ENCODE data around the gene PLCB1.

PLCB1 gene

DNA sequence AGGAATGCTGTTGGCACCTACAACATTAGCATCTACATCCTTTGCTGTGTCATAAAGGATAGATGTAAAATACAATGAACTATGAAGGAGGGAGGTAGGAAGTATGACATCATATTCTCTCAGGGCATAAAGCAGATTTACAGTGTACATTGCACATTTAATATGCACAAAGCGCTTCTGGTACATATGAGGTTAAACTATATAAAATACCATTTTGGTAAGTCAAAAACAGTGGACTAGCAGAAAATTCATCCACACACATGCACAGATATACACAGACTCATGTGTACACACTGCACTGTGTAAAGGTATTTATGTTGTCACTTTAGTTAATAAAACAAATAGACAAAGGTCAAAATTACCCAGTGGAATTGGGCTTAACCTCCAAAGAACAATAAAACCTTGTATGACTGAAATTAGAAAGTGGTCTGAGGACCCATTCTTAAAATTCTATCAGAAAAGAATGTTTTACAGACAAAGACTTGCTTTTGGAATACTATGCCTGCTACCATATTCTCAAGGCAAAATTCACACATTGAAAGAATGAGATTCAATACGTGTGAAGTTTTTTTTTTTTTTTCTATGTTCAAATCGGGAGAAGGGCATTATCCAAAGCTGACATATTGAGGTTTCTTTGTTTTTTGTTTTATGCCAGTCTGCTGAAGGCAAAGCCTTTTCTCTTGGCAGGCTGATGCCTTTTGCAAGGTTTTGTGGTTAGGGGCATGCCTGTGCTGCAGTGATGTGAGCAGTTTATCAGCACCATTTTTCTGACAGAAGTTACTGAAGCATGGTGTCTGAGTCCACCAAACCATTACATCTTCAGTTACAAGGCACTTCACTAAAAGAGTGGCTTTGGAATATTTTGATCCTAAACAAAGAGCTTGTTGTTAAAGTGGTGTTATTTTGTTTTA, 199.0 kb downstream of the PLCB1 start:
- TF ChIP-seq, protein P1, sequence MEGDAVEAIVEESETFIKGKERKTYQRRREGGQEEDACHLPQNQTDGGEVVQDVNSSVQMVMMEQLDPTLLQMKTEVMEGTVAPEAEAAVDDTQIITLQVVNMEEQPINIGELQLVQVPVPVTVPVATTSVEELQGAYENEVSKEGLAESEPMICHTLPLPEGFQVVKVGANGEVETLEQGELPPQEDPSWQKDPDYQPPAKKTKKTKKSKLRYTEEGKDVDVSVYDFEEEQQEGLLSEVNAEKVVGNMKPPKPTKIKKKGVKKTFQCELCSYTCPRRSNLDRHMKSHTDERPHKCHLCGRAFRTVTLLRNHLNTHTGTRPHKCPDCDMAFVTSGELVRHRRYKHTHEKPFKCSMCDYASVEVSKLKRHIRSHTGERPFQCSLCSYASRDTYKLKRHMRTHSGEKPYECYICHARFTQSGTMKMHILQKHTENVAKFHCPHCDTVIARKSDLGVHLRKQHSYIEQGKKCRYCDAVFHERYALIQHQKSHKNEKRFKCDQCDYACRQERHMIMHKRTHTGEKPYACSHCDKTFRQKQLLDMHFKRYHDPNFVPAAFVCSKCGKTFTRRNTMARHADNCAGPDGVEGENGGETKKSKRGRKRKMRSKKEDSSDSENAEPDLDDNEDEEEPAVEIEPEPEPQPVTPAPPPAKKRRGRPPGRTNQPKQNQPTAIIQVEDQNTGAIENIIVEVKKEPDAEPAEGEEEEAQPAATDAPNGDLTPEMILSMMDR (IDR thresholded peaks at IDR 0.05) = no peak

GRCh38 chr20:8331740-8332412, 199.8 kb downstream of the PLCB1 start:
- TF ChIP-seq, protein P1 (IDR thresholded peaks at IDR 0.05) = no peak

DNA sequence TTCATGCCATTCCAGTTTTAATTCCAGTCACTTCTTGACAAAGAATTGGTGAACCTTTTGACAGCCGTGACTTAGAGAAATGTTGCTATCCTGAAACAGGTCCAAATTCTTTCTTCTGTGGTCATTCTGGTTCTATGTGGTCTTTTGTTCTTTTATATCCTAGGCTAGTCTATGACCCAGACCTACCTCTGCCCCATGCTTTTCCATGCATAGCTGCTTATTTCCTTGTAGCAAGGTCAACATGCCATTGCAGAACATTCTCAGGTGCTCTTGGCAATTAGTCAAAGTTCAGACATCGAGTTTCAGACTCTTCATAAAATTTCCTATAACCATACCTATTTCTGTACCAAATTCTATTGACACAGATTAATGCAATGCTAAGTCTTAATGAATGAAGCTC, 202.6 kb downstream of the PLCB1 start:
- TF ChIP-seq, protein P1 (IDR thresholded peaks at IDR 0.05) = no peak

DNA sequence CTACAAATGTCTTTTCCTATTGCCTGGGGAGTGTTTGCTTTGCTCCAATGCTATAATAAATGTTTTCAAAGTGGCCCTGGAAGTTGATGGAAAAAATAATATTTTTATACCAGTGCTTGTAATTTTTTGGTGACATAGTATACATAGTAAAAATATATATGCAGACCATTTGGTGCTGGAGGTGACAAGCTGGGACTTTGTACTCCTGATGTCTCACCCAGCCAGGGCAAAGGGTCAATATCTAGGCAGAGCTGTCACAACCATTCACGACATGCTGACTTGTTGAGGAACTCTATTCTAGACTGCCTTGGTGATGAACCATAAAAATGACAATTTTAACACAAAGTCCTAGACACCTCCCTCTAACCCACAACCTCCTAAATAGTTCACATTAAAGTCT, 203.0 kb downstream of the PLCB1 start:
- TF ChIP-seq, protein P1 (IDR thresholded peaks at IDR 0.05) = no peak

DNA sequence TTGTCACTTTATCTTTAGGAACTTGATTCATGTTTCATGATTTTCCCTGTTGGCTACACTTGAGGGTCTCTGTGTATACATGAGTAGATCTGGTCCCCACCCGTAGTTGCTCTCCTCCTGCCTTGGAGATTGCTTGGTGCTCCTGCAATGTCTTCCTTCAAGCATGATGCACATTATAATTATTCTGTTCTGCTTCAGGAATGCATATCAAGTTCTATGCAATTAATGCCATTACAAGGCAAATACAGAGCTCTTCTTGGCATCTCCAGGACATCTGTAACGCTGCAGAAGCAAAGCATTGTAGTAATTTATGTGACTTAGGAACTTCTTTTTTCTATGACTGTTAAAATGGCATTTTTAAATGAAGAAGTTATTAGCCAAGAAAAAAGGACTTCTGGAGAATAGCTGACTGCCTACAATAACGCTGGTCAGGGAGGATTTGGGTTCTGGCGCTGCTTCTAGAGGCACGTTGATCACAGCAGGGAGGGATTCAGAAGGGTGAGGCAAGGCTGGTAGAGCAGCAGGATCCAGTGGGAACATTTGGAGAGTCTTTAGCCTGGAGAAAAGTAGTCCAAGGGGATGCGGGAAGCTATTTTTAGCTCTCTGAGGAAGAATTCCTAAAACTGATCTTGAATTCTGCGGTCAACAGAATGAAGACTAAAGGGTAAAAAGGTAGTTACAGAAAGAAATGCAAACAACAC, 203.6 kb downstream of the PLCB1 start:
- TF ChIP-seq, protein P1 (IDR thresholded peaks at IDR 0.05) = no peak

DNA sequence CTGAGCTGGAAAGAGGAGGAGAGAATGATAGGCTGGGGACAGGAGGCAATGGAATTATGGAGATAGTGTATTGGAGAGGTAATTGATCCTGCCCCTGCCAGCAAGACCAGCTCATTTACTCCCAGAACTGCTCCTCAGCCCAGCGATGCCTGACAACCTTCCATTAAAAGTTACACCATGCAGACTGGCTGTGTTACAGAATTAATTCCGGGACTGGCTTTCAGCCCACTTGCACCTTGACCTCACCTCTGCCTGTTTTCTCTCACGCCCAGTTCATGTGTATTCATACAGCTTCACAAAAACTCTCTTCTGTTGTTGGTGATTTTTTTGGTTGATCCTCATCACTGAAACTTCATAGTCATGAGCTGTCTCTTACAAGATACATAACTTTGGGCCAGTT, 207.3 kb downstream of the PLCB1 start:
- TF ChIP-seq, protein P1 (IDR thresholded peaks at IDR 0.05) = no peak

DNA sequence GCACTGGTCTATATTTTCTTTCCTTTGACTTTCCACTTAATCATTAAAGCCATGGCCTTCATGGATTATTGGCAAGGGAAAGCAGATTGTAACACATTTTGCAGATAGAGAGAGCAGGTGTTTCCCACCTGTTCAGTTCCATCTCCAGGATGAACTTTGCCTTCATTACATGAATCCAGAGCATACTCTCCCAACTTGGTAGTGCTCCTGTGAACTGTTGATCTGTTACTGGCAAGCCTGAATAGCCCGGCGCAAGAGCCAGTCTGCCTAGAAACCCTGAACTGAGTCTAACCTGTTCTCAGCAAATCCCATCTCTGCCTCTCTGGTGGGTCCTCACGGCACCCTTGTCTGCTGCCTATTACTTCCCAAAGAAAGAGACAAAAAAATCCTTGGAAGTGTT, 210.3 kb downstream of the PLCB1 start:
- TF ChIP-seq, protein P1 (IDR thresholded peaks at IDR 0.05) = no peak

Measured in LNCAP (cell line).